GM19397 (cell line): ENCODE measurements around the gene ODF2.
"Not testable (repeated sequence)": the region's sequence is repeated elsewhere in the genome, so short reads cannot be mapped to it uniquely, and the experiment has no call there.

Experiments used
- ATAC-seq: cut with Tn5 transposase; IDR thresholded peaks from one replicate; pipeline ENCODE4 v1.9.1; 2021; ENCODE audit warnings: mild to moderate bottlenecking, moderate library complexity; ENCODE audit not compliant: unreplicated experiment

The ODF2 gene

DNA sequence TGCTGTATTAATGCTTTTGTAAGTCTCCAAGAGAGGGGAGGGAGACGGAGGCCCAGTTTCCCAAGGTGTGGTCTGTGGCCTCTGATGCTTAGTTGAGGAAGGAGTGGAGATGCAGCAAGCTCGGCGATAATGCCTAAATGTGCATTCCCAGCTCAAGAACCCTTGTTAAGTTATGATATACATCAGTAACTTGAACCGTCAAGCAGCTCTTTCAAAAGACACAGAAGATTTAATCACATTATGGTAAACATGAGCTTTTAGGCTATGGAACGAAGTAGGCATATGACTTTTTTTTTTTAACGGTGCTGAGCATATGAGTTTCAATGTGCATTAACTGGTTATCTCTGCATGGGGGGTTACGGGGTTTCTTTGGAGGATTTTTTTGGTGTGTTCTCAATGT, 26.4 kb downstream of the ODF2 start:
- ATAC-seq: no peak

DNA sequence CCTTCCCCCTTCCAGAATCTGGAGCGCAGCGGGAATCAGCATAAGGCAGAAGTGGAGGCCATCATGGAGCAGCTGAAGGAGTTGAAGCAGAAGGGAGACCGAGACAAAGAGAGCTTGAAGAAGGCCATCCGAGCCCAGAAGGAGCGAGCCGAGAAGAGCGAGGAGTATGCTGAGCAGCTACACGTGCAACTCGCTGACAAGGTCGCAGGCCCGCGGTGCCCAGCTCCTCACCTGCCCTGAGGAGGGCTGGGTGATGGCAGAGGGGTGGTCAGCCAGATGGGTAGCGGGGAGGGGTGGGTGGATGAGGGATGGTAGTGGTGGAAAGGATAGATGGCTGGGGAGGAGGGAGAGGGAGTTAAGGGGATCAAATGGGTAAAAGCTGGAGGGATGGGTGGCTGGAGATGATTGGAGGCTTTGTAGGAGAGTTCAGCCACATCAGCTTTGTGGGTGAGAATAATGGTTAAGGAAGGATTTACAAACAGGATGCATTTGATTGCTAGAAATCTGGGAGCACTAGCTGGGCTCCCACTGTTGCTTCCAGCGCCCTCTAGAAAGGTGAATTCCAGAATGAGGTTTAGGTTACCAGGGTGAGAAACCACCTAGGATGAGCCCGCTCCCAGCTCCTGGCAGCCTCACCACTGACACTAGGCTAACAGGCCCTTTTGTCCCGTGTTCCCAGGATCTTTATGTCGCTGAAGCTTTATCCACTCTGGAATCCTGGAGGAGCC, 29.0 kb downstream of the ODF2 start:
- no peak for ATAC-seq

DNA sequence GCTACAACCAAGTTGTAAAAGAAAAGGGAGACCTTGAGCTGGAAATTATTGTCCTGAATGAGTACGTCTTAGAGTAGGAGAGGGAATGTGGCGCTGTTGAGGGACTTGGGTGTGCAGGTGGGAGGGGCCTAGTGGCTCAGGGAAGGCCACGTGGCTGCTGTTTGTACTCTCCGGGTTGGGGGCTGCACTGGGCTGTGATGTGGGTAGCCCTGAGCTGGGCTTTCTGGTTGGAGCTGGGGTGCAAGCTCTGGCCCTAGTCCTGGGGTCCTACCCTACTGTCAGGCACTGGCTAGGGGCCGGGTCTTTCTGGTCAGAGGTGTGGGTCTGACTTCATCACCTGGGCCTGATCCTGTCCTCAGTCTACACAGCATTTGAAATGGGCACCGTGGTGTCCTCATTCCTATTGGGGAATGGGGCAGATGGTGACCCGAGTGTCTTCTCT, 29.6 kb downstream of the ODF2 start:
- no peak for ATAC-seq

DNA sequence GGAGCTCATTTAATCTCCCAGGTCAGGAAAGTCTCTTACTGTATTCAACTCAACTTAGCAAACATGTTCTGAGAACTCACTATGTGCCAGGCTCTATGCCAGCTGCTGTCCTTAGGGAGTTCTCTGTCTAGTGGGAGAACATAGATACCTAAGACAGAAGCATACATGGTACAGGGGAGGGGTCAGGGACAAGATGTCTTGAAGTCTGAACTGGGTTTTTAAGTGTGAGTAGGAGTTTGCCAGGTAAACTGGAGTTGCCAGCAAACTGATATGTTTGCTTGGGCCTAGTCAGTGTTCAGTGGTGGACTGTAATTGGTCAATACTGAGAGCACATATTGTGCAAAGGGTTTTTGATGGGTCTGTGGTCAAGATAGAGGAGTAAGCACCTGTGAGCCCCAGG, 30.4 kb downstream of the ODF2 start:
- no peak for ATAC-seq

DNA sequence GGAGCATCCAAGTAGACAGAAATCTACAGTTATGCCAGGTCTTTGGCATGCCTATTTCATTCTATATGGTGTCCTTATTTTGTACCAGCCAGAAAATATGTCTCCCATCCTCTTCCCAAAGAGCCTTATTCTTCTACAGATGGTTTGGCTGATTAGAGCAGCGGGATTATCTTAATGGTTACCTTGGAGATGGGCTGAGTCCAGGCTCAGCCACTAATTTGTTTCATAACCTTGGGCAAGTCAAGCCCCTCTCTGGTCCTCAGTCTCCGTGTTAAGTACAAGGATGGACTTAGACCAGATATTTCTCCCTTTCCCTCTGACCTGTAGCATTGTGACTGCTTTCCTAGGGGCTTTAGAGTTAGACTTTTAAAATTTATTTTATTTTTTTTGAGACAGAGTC, 37.6 kb downstream of the ODF2 start:
- ATAC-seq: no peak

DNA sequence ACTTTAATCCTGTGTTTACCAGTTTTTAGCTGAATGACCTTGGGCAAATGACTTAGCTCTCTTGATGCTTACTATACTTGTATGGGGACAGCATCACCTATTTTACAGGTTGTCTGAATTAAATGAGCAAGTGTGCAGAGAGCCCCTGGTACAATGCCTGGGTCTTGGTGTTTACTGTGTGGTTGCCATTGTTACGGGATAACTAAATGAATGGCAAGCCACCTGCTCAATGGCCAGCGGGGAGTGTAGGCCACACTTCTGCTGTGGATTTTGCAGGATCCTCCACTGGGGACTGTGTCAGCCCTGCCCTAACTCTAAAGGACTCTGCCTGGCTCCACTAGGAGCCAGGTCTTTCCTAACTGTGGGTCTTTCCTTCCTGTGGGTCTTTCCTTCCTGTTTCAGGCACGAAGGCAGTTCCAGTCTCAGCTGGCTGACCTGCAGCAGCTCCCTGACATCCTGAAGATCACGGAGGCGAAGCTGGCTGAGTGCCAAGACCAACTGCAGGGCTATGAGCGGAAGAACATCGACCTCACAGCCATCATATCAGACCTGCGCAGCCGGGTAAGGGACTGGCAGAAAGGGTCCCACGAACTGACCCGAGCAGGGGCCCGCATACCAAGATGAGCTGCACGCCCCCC, 38.4 kb downstream of the ODF2 start:
- ATAC-seq: no peak

DNA sequence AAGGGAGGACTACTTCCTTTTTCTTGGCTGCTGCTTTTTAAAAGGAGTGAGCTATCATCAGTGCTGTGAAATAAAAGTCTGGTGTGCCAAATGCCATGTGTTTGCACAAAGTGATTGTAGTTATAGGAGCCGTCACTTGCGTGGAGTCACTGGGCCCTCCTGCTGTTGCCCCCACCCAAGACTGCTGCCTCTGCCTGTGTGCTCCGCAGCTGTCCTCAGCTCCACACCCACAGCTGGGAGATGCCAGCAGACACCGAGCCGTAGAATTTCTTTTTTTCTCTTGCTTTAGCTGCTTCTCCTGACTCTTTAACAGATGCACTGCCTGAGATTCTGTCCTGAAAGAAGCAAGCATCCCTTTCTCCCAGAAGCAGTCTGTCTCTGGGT, 38.9 kb downstream of the ODF2 start:
- ATAC-seq: no peak

DNA sequence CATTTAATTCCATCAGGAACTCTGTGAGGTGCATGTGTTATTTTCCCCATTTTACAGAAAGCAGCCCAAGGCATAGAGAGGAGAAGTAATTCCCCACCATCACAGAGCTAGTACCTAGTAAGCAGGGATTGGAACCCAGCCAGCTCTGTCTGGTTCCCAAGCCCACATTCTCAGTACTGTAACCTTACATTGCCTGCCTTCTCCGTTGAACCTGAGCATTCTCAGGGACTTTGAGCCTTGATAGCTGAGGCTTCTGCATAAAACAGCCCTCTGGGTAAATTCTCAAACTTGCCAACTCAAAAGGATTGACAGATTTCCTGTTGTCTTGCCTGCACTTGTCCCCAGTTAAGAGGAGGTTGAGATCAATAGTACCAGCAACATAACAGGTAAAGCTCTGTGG, 39.5 kb downstream of the ODF2 start:
- ATAC-seq: no peak

DNA sequence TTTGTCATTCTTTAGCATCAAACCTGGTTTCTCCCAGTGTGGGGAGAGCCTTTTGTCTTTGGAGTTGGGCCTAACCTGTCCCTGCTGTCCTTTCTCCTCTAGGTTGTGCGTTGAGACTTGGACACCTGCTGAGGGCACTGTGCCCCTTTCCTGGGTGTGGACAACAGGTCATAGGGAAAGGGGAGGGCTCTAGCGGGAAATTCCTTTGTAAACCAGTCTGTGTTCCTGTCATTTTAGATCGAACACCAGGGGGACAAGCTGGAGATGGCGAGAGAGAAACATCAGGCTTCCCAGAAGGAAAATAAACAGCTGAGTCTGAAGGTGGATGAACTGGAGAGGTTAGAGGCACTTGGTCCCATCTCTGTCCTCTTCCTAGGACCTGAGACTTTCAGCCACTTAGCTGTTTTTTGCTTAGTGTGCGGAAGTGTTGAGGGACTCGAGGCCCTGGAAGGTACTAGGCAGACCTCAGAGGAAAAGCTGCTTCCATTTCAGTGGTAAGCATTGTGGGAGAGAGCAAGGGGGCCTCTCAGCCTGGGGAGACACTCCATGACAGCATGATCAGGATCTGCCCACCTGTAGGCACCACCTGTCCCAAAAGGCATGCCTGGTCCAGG, 40.1 kb downstream of the ODF2 start:
- ATAC-seq: no peak

DNA sequence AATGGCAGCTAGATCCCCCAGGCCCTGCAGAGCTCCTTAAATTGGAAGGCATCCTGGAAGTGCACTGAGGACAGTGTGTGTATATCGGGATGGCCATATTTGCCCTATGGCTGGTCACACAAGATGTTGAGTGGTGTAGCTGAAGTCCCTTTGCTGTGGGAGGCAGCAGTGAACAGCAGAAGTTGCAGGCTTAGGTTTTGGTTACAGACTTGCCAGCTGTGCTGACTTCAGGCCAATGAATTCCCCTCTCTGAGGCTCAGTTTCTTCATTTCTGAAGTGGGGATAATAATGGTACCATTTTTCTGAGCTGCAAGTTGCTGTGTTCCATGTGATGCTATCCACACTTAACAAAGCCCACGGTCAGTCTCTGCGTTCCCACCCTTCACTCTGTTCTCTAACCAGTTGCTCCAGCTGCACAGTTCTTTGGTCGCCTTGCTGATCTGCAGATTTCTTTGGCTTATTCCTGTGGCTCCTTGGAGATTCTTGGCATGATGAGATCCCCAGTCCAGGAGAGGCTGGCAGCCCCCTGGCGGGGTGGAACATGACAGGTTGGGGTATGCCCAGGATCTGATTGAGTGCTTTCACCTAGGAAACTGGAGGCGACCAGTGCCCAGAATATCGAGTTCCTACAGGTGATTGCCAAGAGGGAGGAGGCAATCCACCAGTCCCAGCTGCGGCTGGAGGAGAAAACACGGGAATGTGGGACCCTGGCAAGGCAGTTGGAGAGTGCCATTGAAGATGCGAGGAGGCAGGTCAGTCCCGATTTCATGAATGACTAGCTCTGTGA, 42.2 kb downstream of the ODF2 start:
- ATAC-seq: no peak

DNA sequence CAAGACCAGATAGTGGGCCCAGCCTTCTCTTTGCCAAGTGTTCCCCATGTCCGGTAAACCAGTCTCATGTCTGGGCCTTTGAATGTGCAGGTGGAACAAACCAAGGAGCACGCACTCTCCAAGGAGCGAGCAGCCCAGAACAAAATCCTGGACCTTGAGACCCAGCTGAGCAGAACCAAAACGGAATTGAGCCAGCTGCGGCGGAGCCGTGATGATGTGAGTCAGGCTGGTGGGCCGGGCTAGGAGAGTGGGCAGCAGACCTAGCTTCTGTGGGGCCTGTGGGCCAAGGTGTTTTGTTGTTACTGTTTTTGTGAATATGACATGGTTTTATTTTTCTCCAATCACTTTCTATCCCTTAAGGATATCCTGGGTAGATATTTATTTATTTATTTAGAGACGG, 43.1 kb downstream of the ODF2 start:
- no peak for ATAC-seq

DNA sequence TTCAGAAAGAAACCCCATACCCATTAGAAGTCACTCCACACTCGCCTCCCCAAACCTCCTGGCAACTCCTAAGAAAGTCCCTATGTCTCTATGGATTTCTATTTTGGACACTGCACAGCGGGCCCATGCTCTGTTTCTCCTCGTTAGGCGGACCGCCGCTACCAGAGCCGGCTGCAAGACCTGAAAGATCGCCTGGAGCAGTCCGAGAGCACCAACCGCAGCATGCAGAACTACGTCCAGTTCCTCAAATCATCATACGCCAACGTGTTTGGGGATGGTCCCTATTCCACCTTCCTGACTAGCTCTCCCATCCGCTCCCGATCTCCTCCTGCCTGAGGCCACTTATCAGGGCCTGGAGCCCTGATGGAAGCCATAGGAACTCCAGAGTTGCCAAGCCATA, 44.1 kb downstream of the ODF2 start:
- ATAC-seq: no peak

DNA sequence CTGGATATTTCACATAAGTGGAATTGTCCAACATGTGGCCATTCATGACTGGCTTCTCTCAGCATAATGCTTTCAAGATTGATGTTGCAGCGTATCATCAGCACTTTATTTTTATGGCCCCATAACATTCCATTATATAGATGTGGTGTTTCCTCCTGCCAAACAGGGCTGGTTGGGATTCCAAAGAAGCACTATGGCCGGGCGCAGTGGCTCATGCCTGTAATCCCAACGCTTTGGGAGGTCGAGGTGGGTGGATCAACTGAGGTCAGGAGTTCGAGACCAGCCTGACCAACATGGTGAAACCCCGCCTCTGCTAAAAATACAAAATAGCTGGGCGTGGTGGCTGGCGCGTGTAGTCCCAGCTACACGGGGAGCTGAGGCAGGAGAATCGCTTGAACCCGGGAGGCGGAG, 47.6 kb downstream of the ODF2 start:
- ATAC-seq: not testable (repeated sequence)

DNA sequence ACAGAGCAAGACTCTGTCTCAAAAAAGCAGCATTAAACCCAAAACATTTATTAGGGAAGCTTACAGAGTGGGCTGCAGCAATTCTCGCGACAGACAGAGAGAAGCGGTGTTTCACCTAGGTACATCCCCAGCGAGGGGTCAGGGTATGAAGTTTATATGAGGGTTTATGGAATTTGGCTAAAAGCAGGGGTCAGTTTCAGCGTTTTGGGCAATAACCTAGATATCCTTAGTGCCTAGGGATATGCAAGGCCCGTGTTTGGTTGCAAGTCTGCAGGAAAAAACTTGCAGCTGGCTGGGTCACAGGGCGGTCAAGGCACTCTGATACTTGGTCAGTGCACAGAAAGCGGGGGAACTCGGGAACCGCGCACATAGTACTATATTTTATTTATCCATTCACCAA, 48.1 kb downstream of the ODF2 start:
- no peak for ATAC-seq

DNA sequence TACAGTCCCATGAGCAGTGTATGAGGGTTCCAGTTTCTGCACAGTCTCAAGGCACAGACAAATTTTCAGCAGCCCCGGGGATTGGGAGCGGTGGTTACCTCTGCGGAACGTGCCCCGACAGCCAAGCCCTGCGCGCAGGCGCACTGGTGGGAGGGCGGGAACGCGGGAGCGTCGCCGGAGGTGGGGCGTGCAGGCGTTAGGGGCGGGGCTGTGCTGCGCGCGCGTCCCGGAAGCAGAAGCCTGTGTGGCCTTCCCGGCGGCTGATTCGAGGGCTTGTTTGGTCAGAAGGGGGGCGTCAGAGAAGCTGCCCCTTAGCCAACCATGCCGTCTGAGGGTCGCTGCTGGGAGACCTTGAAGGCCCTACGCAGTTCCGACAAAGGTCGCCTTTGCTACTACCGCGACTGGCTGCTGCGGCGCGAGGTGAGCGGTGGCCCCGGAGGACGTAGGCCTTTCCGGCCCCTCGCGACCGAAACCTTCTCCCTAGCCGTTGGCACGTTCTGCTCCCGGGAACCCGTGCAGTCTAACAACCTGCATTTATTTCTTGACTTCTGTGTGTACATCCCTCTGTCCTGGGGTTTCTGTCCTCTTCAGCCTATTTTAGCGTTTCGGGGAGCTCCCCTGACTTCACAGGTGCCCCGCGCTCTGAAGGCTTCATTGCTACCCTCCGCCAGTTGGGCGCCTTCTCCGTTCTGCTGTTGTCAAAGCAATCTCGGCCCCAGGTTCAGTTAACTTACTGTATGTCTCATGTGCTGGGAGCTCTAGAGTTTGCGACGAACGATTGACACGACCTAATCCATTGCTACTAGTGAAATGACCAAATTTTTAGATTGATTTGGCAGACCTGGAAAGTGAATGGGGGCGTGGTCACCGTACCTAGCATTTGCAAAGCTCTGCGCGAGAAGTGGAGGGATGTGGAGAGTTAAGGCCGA, 48.9 kb downstream of the ODF2 start, which contains the start of gene GLE1:
GLE1 (plus strand) TSS at position 235 of the 929 bp plus-strand sequence; CDS start at position 322, 87 bp downstream.
- peak; percentile 86 for ATAC-seq

DNA sequence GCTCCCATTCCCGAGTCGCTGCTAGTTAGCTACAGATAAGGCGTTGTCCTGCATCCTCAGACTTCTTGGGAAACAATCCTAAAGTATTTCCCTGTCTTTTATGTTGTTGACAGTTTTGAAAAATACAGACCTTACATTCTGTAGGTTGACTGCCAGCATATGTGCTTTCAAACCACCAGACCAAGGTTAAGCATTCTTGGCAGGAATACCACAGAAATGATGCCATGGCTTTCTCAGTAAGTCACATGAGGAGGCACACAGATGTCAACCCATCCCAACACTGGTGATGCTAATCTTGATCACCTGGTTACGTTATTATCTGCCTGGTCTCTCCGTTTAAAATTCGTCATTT, 49.6 kb downstream of the ODF2 start:
- ATAC-seq: no peak

DNA sequence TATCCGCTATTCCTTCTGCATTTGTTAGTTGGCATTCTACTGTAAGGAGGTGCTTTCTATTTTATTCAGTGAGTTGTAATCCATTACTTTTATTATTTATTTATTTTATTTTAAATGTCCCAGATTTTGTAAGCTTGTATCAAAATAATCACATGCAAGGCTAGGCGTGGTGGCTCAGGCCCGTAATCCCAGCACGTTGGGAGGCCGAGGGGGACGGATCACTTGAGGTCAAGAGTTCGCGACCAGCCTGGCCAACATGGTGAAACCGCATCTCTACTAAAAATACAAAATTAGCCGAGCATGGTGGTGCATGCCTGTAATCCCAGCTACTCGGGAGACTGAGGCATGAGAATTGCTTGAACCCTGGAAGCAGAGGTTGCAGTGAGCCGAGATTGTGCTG, 50.1 kb downstream of the ODF2 start:
- ATAC-seq: not testable (repeated sequence)

DNA sequence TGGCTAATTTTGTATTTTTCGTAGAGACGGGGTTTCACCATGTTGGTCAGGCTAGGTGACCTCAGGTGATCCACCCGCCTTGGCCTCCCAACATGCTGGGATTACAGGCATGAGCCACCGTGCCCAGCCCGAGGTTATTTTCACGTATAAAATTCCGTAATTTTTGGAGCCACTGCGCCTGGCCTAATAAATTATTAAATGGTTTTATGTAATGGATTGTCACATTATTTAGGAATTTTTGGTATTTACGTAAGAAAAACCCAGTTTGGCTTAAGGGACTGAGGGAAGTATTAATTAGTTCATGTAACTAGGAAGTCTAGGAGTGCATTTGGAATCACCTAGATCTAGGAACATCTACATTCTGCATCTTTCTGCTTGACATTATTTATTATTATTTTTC, 57.0 kb downstream of the ODF2 start:
- no peak for ATAC-seq

DNA sequence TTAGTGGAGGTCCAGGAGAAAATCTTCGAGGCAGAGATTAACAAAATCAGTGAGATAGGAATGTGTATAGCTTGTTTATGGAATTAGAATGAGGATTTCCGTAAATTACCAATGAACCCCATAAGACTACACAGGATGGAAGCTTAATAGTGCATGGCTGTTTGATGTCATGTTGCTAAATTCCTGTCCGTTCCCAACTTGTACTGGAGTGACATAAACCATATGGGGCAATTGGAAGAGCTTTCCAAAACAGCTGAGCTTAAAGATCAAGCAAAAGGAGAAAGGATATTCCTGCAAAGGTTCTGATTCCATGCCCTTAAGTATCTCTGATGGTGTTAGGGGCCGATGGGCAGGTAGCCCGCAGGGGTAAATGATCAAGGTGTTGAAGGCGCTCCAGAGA, 66.2 kb downstream of the ODF2 start:
- no peak for ATAC-seq

DNA sequence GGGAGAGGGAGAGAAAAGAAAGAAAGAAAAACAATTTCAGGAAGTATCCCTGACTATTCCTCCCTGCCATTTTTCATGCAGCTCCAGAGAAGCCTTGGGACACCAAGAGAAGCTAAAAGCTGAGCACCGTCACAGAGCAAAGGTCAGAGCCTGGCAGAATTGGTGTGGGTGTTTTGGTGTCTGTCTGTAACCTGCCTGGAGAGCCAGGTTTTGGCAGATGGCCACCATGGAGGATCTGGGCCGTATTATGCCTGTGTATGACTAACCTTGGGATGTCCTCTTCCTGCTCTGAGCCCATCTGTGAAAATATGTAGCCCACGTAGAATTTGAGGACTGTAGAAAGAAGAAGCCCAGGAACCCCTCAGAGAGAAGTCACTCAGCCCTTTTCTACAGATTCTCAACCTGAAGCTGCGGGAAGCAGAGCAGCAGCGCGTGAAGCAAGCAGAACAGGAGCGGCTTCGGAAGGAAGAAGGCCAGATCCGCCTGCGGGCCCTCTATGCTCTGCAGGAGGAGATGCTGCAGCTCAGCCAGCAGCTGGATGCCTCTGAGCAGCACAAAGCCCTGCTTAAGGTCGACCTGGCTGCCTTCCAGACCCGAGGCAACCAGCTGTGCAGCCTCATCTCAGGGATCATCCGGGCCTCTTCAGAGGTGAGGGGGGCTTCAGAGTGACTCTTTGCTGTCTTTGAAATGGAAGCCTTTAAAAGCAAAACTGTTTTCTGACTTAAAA, 67.6 kb downstream of the ODF2 start:
- no peak for ATAC-seq
